ENCODE results near the gene CHRDL2.

CHRDL2 gene

DNA sequence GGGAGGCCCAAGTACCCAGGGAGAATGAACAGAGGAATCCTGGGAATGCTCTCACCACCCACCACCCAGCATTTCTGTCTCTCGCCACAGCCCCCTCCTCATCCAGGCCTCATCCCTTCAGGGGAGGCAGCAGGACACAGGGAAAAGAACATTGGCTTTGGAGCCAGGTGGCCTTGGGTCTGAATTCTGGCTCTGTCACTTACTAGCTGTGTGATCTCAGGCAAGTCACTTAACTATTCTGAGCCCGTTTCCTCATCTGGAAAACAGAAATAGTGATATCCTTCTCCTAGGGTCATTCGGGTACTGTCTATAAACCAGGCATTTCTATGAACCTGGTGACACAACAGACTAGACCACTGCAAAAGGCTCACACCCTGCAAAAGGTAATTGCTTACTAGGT lies 22.1 kb downstream of the CHRDL2 start:
- no peak for DNase-seq

DNA sequence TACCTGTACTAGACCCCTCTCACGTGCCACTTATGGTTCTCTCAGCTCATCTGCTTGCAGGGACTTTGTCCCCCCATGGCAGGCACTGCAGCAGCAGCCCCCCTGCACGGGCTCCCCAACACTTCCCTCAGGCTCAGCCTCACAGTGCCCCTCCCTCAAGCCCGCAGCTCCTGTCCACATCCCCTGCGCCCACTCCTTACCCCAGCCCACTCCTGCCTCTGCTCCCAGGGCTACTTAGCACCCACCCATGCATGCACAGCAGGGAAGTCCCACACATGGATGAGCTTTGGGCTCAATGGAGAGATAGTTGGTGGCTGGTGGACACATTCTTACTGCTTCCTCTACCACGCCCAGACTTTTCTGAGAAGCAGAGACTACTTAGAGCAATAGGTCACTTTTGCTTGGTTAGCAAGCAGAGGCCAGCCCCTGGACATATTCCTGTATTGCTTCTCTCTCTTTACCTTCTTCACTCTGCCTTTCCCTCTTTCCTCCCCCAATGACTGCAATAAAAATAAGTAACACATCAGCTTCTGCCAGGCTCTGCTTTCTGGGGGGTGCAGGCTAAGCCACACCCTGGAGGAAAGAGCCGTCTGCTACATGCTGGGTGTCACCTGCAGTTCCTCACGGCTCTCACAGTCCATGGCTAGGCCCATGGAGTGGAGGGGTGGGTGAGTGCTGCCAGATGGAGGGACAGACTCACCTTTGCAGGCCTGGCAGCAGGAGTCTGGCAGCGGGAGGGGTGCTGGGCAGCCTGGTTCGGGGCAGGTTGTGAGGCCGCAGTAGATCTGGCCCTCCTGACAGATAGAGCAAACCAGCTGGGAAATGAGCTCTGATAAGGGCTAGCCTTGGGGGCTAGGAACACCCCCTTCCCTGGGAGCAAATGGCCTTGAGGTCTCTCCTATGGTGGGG lies 23.4 kb downstream of the CHRDL2 start:
- DNase-seq = no peak

DNA sequence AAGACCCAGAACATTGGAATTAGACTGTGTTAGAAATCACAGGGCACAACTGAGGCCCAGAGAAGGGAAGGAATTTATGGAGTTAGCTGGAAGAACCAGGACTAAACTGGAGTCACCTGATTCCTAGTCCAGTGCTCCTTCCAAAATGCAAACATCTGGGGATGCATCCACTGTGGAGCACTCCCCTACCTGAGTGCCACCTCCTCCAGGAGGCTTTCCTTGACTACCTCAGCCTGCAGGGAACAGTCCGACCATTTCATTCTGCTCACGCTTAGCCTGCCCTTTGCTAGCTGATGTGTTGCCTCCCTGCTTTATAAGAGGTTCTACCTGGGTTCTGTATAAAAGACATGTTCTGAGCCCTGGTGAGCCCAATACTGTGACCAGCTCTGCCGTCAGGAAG lies 24.0 kb downstream of the CHRDL2 start:
- no peak for DNase-seq

DNA sequence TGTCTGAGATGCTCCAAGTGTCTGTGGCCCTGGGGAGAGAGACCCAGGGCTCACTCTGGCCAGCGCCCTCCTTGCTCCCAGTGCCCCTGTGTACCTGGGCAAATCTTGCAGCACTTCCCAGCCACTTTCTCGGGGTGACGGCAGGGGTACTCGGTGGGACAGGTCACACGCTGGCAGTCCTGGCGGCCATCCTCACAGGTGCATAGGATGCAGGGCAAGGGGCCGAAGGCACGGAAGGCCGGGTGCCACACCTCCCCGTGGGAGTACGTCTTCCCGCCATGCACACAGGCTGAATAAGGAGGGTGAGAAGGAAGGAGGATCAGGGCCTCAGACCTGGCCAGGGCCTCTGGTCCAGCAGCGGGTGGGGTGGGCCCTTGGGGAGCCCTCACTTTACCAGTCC lies 28.0 kb downstream of the CHRDL2 start:
- no peak for DNase-seq

DNA sequence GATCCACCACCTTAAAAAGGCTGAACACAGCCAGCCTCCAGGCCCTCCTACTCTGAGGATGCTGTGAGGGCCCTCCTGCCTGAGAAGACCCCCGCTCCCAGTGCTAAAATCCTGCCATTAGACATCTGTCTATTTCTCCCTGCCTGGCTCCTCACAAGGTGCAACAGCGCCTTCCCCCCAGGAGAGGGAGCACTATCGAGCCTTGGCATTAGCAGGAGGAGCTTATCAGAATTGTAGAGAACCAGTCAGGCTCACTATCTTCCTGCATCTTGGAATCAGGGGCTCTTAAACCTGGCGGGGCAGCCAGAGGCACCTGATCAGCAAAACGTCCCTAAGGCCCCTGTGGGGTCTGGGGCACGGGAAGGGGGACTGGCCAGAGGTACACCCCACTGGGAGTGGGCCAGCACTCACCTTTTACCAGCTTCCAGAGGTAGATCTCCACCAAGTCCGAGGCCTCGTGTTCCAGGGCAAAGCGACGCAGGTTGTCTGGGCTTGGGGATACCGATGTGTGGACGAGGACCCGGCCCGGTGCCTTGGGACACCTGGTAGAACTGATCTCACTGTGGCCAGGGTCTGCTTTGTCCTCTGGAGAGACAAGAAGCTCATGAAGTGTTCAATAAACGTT lies 28.7 kb downstream of the CHRDL2 start:
- DNase-seq = peak; percentile 61

DNA sequence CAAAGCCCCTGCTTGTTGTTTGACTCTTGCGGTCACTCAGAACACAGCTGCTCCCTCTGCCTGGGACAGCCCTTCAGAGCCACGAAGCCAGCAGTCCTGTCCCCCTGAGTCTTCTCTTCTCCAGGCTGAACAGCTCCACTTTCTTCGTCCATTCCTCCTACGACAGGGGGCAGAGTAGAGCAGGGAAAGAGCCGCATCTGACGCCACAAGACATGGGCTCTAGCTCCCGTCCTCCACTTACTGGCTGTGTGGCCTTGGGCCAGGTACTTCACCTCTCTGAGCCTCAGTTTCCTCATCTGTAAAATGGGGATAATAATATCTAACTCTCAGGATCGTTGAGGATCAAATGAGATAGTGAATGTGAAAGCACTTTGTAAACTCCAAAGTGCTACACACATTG lies 29.9 kb downstream of the CHRDL2 start:
- no peak for DNase-seq

DNA sequence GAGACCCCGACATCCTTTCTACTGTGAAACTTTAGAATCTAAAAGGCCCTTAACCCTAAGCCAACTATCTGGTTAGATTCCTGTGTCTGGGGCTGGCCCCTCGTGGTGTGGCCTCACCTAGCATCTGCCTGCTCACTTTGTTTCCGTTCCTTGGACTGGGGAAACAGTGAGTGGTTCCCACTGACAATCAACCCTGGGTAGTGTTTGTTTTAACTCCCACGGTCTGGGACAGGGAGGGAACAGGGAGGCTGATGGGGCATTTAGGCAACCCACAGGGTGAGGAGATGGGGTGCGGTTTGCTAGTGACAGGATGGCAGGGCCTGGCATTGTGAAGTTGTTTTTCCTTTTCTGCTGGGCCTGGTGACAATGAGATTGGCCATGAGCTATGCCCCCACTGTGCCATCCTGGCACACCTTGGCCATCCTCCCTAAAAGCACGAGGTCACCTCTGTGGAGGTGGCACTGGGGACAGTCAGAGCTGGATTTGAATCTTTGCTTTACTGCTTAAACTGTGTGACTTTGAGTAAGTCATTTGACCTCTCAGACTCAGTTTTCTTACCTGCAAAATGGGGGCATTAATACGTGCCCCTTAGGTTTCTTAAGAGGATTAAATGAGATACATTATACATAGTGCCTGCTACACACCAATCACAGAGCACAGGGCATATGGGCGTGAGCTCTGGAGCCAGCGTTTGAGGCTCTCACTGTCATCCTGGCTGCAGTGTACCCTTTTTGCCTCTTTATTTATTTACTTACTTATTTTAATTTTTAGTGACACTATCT lies 31.4 kb downstream of the CHRDL2 start:
- no peak for DNase-seq

DNA sequence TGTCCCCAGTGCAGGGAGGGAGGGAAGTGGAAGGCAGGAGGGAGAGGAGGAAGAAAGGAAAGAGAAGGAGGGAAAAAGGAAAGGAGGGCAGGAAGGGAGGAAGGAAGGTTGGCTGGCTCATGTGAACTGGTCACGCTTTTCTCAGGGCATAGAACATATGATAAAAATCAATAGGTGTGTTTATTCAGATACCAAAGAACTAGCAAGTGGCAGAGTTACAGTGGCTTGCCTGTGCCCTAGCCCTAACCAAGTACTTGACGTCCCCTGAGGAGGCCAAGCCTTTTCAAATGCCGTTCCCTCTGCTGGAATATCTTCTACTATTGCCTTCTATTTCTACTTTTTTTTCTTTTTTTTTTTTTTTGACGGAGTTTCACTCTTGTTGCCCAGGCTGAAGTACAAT lies 33.5 kb downstream of the CHRDL2 start:
- DNase-seq = no peak

DNA sequence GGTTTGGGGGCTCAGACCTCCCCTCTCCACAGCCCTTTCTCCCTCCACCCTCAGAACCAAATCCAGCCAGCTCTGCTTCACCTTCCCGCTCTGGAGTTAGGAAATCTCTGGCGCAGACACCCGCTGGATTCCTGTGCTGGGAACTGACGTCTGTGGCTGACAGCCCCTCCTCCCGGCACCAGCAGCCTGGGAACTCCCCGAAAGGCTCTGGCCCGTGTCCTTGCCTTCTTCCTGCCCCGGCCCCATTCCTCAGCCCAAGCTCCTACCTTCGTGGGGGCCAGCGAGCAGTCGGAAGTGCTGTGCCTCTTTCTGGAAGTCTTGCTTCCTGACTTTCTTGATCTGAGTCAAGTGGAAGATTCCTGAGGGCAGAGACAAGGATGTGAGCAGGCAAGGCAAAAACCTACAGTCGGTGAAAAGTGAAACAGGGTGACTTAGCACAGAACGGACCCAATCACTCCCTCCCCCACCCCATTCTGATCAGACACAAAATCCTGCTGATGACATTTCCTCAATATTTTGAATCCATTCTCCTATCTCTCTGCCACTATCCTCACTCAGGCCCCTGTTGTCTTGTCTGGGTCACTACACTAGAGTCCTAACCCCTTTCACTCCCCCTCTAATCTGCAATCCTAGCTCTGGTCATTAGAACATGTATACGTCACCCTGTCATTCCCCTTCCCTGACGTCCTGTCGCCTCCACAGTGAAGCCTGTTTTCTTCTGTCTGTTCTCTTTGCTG lies 34.1 kb downstream of the CHRDL2 start:
- no peak for DNase-seq

DNA sequence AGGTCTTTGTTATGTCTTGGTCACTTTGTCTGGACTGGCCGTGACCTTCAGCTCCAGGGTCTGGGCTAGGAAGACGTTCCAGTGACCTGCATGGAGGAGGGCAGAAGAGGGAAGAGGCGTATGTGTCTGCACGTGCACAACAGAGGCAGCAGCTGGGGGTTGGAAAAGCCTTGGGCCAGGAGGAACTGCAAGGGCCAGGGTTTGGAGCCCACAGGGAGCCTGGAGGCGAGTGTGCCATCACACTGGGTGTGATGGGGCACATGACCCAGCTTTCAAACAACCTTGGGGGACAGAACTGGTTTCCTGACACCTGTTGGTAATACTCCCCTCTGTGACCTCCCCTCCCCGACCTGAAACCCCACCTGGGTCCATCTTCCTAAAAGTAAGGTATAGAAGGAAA lies 34.7 kb downstream of the CHRDL2 start:
- DNase-seq = no peak

DNA sequence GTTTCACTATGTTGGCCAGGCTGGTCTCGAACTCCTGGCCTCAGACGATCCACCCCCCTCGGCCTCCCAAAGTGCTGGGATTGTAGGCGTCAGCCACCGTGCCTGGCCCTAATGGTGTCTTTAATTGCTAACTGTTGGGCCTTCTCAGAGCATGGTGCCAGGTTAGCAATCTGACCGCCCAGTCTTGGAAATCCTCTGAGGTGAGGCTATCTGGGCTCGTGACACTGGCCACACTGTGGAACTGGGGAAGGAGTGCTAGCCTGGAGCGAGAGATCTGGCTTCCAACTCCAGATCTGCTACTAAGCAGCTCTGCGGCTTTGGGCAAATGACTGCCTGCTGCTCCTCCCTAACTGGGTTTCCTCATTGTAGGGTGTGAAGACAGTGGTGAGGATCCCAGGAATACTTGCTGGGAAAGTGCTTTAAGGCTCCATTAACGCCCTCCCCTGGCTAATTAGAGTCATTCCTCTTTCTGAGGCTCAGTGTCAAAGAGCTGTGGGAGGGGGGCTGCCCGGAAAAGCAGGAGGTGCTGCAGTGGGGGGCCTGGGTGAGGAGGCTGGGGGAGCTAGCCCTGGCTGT lies 35.4 kb downstream of the CHRDL2 start:
- no peak for DNase-seq

DNA sequence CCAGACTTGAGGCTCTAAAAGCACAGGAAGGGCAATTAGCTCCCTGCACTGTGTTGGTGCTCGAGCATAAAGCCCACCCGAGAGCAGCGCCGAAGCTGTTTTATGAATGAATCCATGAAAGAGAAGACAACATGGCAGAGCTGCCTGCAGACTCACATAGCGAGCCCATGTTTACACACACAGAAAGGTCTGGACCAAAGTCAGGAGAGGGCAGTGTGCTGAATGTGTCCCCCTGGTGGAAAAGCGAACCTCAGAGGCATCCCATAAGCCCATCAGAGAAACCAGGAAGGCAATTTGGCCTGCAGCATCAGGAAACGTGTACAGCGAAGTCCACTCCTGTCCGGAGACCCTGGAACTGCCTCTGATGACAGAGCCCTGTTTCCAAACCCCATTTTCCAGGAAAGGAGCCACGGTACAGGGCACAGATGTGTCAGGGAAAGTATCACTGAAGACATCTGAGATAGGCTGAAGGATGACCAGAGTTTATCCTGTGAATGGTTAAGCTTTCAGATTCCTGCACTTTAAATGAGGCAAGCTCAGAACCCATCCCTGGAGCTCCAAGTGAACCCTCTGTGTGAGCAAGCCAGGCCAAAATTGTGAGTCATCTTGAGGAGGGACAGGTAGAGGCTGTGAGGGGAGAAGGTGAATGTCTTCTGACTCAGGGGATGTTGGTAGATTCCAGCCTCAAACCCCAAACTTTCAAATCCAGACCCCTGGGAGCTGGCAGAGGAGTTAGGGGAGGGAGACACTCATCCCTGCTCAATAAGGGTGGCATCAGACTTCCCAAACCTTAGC lies 36.9 kb downstream of the CHRDL2 start:
- DNase-seq = no peak

DNA sequence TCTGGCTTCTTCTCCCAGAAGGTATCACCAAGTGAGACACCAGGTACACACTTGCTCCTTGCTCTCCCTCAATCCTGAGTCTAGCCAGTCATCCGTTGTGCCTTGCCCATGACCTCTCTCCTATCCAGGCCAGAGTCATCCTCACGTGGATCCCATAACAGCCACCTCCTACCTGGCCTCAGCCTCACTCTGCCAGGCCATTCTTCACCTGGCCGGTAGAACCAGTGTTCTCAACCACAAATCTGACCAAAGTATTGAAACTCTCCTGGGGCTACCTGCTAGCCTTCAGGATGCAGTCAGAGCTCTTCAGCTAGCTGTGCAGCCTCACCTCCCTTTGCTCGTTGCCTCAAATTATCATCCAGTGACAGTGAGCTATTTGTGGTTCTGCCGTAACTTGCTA lies 37.7 kb downstream of the CHRDL2 start:
- DNase-seq = no peak

DNA sequence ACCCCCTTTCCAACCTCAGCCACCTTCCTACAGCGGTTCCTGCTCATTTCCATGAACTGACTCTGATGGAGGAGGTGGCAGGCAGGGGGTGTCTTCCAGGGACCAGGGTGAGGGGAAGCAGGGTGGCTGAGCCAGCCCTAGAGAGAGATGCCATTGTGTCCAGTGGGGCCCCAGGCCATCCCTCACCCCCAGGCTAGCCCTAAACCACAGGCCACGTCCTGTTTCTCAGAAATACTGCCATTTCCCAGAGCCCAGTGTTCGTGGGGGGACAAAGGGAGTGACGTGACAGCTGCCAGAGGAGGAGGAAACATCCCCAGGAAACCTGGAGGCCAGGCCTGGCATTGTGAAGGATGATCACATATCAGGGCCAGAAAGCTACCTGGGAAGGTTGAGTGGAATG lies 39.5 kb downstream of the CHRDL2 start:
- no peak for DNase-seq

DNA sequence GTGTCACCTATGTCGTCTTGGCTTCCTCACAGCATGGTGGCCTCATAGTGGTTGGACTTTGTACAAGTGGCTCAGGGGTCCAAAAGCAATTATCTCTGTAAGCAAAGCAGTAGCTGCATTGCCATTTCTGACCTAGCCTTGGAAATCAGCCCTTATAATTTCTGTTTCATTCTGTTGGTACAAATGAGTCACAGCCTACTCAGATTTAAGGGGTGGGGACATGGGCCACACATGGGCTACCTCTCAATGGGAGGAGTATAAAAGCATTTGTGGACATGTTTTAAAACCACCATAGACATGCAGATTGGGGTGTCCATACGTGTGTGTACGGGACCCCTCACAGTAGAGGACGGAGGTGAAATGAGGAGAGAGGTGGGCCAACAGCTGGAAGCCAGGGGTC lies 41.6 kb downstream of the CHRDL2 start:
- no peak for DNase-seq

DNA sequence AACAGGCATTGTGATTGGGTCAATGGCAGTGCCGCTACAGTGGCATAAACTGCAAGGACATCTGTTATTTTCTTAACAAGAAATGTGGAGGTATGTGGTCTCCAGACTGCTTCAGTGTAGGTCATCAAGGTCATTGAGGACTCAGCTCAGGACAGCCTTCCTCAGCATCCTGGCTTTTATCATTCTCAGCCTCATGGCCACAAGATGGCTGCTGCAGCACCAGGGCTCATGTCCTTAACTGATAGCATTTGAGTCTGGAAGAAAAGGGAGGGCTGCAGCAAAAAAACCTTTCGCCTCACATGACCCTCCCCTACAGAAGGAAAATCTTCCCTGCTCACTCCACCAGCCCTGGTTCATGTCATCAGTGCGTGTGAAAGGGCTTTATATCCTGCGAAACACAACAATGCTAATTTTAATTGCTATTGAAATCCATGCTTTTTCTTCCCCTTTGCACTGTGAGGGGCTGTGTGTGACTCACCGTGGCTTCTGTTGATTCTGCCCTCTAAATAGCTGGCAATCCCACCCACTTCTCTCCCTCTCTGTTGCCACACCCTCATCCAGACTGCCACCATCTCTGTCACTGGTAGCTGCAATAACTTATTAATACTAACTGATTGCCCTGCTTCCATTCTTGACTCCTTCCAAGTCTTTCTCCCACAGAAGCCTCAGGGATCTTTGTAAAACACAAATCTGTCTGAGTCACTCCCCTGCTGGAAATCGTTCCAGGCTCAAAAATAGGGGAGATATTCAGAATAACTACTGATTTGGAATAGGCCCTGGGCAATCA lies 43.8 kb downstream of the CHRDL2 start:
- no peak for DNase-seq

DNA sequence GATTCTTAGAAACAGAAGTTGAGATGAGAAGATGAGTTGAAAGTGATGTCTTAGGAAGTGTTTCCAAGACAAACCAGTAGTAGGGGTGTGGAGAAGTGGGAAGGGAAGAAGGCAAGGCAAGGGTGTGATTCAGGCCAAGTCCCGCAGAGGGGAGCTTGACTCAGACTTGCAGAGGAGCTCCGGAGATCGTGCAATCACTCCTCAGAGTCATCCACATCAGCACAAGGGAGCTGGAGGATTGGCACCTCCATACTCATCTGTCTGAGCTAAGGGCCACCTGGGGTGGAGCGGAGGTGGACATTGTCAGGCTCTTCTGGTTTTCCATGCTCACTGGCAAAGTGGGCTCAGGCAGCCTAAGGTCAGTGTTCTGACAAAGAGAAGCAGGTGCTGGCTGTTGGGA lies 44.4 kb downstream of the CHRDL2 start:
- DNase-seq = no peak

DNA sequence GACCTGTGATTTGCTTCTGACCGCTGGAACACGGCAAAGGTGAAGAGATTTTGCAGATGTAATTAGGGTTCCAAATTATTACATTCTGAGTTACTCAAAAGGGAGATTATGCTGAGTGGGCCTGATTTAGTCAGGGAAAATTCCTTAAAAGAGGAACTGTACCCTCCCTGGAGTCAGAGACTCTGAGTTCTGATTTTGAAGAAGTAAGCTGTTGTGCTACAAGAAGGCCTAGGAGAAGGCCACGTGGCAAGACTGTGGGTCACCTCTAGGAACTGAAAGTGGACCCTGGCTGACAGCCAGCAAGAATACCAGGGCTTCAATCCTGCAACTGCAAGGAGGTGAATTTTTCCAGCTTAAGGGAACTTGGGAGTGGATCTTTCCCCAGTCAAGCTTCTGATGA lies 45.3 kb downstream of the CHRDL2 start:
- DNase-seq = no peak

DNA sequence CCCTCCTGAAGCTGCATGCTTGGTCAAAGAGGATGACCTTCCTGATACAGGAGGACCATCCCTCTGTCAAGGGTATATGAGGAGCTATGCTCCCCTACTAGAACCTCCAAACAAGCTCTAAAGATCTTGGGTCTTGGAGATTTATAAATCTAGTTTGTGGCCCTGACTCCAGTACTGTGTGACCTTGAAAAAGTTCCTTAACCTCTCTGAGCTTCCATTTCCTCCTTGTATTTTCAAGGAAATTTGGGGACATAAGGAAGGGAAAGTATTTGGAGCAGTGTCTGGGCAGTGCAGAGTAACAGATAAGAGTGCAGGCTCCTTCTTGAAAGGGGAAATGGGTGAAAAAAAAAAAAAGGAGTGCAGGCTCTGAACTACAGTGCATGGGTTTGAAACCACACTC lies 45.9 kb downstream of the CHRDL2 start:
- no peak for DNase-seq

DNA sequence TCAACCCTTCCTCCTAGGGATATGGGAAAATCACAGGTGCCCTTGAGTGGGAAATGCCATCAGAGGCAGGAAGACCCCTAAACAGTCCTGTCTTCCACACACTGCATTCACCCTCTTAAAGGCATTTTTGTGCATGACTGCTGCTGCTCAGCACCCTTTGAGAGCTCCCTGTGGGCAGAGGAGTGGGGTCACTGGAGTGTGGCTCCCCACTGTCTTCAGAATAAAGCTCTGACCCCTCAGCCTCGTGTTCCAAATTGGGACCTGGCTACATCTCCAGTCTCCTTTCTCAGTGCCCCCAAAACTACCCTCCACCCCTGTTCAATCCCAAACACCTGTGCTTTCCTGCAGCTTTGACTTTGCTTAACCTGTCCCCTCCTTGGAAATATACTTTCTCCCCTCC lies 46.6 kb downstream of the CHRDL2 start:
- DNase-seq = no peak

DNA sequence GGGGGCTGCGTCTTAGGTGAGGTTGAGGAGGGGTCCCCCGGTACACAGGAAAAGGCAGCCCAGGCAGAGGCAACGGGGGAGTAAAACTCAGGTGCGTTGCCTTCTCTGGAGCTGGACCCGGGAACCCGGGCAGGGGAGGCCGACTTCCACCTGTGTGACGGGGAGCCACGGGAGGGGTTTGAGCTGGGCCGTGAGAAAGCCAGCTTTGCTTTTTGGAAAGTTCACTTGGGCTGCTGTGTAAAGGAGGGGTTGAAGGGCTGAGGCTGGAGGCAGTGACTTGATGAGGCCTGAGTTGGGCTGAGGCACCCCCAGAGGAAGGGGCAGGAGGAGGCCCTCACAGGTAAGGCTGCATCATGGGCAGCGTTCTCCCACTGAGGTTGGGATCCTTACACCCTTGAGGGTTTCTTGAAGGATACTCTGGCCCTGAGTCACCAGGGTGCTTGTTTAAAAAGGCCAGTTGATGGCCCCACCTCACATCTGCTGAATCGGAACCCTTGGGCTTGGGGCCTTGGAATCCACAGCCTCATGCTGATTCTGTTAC lies 47.2 kb downstream of the CHRDL2 start:
- DNase-seq = no peak
